ENCODE measurements around the gene C6orf132. TPM values are rescaled to one million over a fixed set of nuclear protein-coding genes. Genes with fewer than 3 reads are reported as not detected.

C6orf132 gene
- total and polyA plus RNA-seq, 9 of the 15 experiments (the other 6 are each of a cell fraction or from before 2014, with no cell fraction given), result 0.06 to 0.35 (median 0.14) TPM

- TF ChIP-seq, protein P1, sequence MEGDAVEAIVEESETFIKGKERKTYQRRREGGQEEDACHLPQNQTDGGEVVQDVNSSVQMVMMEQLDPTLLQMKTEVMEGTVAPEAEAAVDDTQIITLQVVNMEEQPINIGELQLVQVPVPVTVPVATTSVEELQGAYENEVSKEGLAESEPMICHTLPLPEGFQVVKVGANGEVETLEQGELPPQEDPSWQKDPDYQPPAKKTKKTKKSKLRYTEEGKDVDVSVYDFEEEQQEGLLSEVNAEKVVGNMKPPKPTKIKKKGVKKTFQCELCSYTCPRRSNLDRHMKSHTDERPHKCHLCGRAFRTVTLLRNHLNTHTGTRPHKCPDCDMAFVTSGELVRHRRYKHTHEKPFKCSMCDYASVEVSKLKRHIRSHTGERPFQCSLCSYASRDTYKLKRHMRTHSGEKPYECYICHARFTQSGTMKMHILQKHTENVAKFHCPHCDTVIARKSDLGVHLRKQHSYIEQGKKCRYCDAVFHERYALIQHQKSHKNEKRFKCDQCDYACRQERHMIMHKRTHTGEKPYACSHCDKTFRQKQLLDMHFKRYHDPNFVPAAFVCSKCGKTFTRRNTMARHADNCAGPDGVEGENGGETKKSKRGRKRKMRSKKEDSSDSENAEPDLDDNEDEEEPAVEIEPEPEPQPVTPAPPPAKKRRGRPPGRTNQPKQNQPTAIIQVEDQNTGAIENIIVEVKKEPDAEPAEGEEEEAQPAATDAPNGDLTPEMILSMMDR (IDR thresholded peaks at IDR 0.05 in 2 of 3, conservative IDR thresholded peaks at IDR 0.05 in 1 of 3; ENCODE audit: insufficient read depth in 2 of 3, low read depth in 1 of 3, low read length in 3 of 3), result peak in 1 of 3 experiments; percentile 17; a peak in 3 of 6 replicates
- TF ChIP-seq, protein P2, sequence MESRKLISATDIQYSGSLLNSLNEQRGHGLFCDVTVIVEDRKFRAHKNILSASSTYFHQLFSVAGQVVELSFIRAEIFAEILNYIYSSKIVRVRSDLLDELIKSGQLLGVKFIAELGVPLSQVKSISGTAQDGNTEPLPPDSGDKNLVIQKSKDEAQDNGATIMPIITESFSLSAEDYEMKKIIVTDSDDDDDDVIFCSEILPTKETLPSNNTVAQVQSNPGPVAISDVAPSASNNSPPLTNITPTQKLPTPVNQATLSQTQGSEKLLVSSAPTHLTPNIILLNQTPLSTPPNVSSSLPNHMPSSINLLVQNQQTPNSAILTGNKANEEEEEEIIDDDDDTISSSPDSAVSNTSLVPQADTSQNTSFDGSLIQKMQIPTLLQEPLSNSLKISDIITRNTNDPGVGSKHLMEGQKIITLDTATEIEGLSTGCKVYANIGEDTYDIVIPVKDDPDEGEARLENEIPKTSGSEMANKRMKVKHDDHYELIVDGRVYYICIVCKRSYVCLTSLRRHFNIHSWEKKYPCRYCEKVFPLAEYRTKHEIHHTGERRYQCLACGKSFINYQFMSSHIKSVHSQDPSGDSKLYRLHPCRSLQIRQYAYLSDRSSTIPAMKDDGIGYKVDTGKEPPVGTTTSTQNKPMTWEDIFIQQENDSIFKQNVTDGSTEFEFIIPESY (CRISPR knock-in tag; IDR thresholded peaks at IDR 0.05), result peak; percentile 57; the same call in 1 of the 2 replicates
- TF ChIP-seq, protein P3, sequence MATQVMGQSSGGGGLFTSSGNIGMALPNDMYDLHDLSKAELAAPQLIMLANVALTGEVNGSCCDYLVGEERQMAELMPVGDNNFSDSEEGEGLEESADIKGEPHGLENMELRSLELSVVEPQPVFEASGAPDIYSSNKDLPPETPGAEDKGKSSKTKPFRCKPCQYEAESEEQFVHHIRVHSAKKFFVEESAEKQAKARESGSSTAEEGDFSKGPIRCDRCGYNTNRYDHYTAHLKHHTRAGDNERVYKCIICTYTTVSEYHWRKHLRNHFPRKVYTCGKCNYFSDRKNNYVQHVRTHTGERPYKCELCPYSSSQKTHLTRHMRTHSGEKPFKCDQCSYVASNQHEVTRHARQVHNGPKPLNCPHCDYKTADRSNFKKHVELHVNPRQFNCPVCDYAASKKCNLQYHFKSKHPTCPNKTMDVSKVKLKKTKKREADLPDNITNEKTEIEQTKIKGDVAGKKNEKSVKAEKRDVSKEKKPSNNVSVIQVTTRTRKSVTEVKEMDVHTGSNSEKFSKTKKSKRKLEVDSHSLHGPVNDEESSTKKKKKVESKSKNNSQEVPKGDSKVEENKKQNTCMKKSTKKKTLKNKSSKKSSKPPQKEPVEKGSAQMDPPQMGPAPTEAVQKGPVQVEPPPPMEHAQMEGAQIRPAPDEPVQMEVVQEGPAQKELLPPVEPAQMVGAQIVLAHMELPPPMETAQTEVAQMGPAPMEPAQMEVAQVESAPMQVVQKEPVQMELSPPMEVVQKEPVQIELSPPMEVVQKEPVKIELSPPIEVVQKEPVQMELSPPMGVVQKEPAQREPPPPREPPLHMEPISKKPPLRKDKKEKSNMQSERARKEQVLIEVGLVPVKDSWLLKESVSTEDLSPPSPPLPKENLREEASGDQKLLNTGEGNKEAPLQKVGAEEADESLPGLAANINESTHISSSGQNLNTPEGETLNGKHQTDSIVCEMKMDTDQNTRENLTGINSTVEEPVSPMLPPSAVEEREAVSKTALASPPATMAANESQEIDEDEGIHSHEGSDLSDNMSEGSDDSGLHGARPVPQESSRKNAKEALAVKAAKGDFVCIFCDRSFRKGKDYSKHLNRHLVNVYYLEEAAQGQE (IDR thresholded peaks at IDR 0.05; ENCODE audit: borderline replicate concordance), result 0 out of 2 replicates have a peak, but pooled peaks have one; percentile 10
- TF ChIP-seq, protein P3 (CRISPR knock-in tag; IDR thresholded peaks at IDR 0.05; ENCODE audit: low read depth), result no peak
- TF ChIP-seq ERF (CRISPR knock-in tag; IDR thresholded peaks at IDR 0.05), result no peak
- no peak for TF ChIP-seq CBX8 (IDR thresholded peaks at IDR 0.05; ENCODE audit: borderline replicate concordance, extremely low read depth, low read depth, low read length, poor library complexity, severe bottlenecking)
- no peak for TF ChIP-seq HMGN3 (IDR thresholded peaks at IDR 0.05; ENCODE audit: borderline replicate concordance, extremely low read depth, insufficient read length, low read depth, low read length)
- TF ChIP-seq MBD2 (IDR thresholded peaks at IDR 0.05; ENCODE audit: borderline replicate concordance, low read depth), result no peak
- no peak for TF ChIP-seq HBP1 (CRISPR knock-in tag; IDR thresholded peaks at IDR 0.05)
- no peak for TF ChIP-seq SMAD4 (CRISPR knock-in tag; conservative IDR thresholded peaks at IDR 0.05)
- no peak for TF ChIP-seq CEBPG (CRISPR knock-in tag; IDR thresholded peaks at IDR 0.05)
- TF ChIP-seq CEBPG (tag; conservative IDR thresholded peaks at IDR 0.05 in 1 of 2, IDR thresholded peaks at IDR 0.05 in 1 of 2), result no peak
- no peak for TF ChIP-seq ZNF23 (CRISPR knock-in tag; IDR thresholded peaks at IDR 0.05)
Observed at GRCh38 chr6:42179261-42179944, 37.0 kb upstream of the C6orf132 start (continued).

Data from K562 (cell line).